Measurements from ENCODE around the gene EMD.

Gene EMD

GRCh38 chrX:154404625-154405192, 25.6 kb downstream of the EMD start:
- H3K27ac ChIP-seq (ENCODE audit: insufficient read depth in 1 of 2, low read depth in 1 of 2, low read length in 2 of 2, poor library complexity in 1 of 2, severe bottlenecking in 2 of 2) = no peak overlapping the region
- 95% methylated on average over 16 of the region's 16 CpGs for WGBS (ENCODE audit: insufficient coverage)
- peaks cover 0 to 19% (median 16%) of the 10 kb centered on the region in 4 experiments for H3K4me1 ChIP-seq (ENCODE audit: control extremely low read depth in 1 of 4, control insufficient read depth in 4 of 4, insufficient read depth in 4 of 4, low read length in 3 of 4)
- H3K27me3 ChIP-seq (replicated peaks in 2 of 5; ENCODE audit: control insufficient read depth in 4 of 5, insufficient read depth in 5 of 5, low read length in 4 of 5) = no peaks in the 10 kb centered on the region
- ChIA-PET POLR2A (no interaction called here), CTCF (no interaction called here)
- no peaks in the 10 kb centered on the region for H3K9me3 ChIP-seq (ENCODE audit: control extremely low read depth in 1 of 5, control insufficient read depth in 4 of 5, insufficient read depth in 2 of 5, low read depth in 1 of 5, low read length in 4 of 5)
- peaks cover 0 to 21% (median 11%) of the 10 kb centered on the region in 4 experiments for H3K36me3 ChIP-seq (ENCODE audit: control insufficient read depth in 4 of 4, insufficient read depth in 4 of 4, low read length in 3 of 4)
- no peak overlapping the region for H3K4me3 ChIP-seq (ENCODE audit: control insufficient read depth in 1 of 7, extremely low read depth in 1 of 7, insufficient read depth in 4 of 7, low read depth in 2 of 7, low read length in 6 of 7)
- no peak for DNase-seq

- Histone ChIP-seq H3K27ac (ENCODE audit: insufficient read depth in 1 of 2, low read depth in 1 of 2, low read length in 2 of 2, poor library complexity in 1 of 2, severe bottlenecking in 2 of 2) (peak overlapping the region; percentile 25 to 73), H3K4me3 (ENCODE audit: control insufficient read depth in 1 of 7, extremely low read depth in 1 of 7, insufficient read depth in 4 of 7, low read depth in 2 of 7, low read length in 6 of 7) (peak overlapping the region in 5 of 7 experiments; percentile 46 to 75 (median 55)), H3K27me3 (replicated peaks in 2 of 5; ENCODE audit: control insufficient read depth in 4 of 5, insufficient read depth in 5 of 5, low read length in 4 of 5) (no peaks in the 10 kb centered on the region), H3K4me1 (ENCODE audit: control extremely low read depth in 1 of 4, control insufficient read depth in 4 of 4, insufficient read depth in 4 of 4, low read length in 3 of 4) (peaks cover 3 to 33% (median 32%) of the 10 kb centered on the region in 4 experiments), H3K36me3 (ENCODE audit: control insufficient read depth in 4 of 4, insufficient read depth in 4 of 4, low read length in 3 of 4) (peaks cover 0 to 4% (median 0%) of the 10 kb centered on the region in 4 experiments), H3K9me3 (ENCODE audit: control extremely low read depth in 1 of 5, control insufficient read depth in 4 of 5, insufficient read depth in 2 of 5, low read depth in 1 of 5, low read length in 4 of 5) (no peaks in the 10 kb centered on the region)
- 55% methylated on average over 9 of the region's 10 CpGs for WGBS (ENCODE audit: insufficient coverage)
- no peak for DNase-seq
- ChIA-PET CTCF (interaction anchor here (0.7 to 1.5 kb wide), 4 partner anchors 8 to 78 kb away, joined by 3 to 4 read pairs (median 3); partner anchors contain the start of genes ATP6AP1 and UBL4A), POLR2A (interaction anchor here (0.6 to 2.0 kb wide), 4 partner anchors 11 to 70 kb away, joined by 3 to 18 read pairs (median 6); partner anchors contain the start of genes LAGE3 and RPL10)
These were observed 29.6 kb downstream of the EMD start for GRCh38 chrX:154408659-154409221.

GRCh38 chrX:154409222-154409871, 30.3 kb downstream of the EMD start, which contains the start of gene DNASE1L1:
DNASE1L1 (minus strand) TSS chrX:154409254; CDS start chrX:154405568, 3,686 bp downstream.
- DNase-seq = peak; percentile 72 to 87 (median 83)
- peaks cover 3 to 33% (median 32%) of the 10 kb centered on the region in 4 experiments for H3K4me1 ChIP-seq (ENCODE audit: control extremely low read depth in 1 of 4, control insufficient read depth in 4 of 4, insufficient read depth in 4 of 4, low read length in 3 of 4)
- H3K36me3 ChIP-seq (ENCODE audit: control insufficient read depth in 4 of 4, insufficient read depth in 4 of 4, low read length in 3 of 4) = peaks cover 0 to 4% (median 0%) of the 10 kb centered on the region in 4 experiments
- H3K27ac ChIP-seq (ENCODE audit: insufficient read depth in 1 of 2, low read depth in 1 of 2, low read length in 2 of 2, poor library complexity in 1 of 2, severe bottlenecking in 2 of 2) = peak within 1 kb of the TSS; percentile 25 to 73
- POLR2A ChIA-PET = interaction anchor here (1.2 to 2.0 kb wide), 3 partner anchors 12 to 70 kb away, joined by 3 to 18 read pairs (median 5); partner anchors contain the start of genes LAGE3 and RPL10
- H3K9me3 ChIP-seq (ENCODE audit: control extremely low read depth in 1 of 5, control insufficient read depth in 4 of 5, insufficient read depth in 2 of 5, low read depth in 1 of 5, low read length in 4 of 5) = no peaks in the 10 kb centered on the region
- CTCF ChIA-PET = interaction anchor here (0.7 to 1.5 kb wide), 4 partner anchors 8 to 125 kb away, joined by 3 to 4 read pairs (median 3); partner anchors contain the start of genes ATP6AP1 and UBL4A
- no peaks in the 10 kb centered on the region for H3K27me3 ChIP-seq (replicated peaks in 2 of 5; ENCODE audit: control insufficient read depth in 4 of 5, insufficient read depth in 5 of 5, low read length in 4 of 5)
- H3K4me3 ChIP-seq (ENCODE audit: control insufficient read depth in 1 of 7, extremely low read depth in 1 of 7, insufficient read depth in 4 of 7, low read depth in 2 of 7, low read length in 6 of 7) = peak within 1 kb of the TSS in 6 of 7 experiments; percentile 42 to 75 (median 54)
- 35% methylated on average over 23 of the region's 26 CpGs for WGBS (ENCODE audit: insufficient coverage)

GRCh38 chrX:154411981-154412340, 32.9 kb downstream of the EMD start:
- POLR2A ChIA-PET = interaction anchor here (0.6 to 1.8 kb wide), 6 partner anchors 10 to 489 kb away, joined by 3 to 8 read pairs (median 4); partner anchors contain the start of gene RPL10
- 55% methylated on average over 21 of the region's 29 CpGs for WGBS (ENCODE audit: insufficient coverage)
- no peaks in the 10 kb centered on the region for H3K27me3 ChIP-seq (replicated peaks in 2 of 5; ENCODE audit: control insufficient read depth in 4 of 5, insufficient read depth in 5 of 5, low read length in 4 of 5)
- peak overlapping the region; percentile 43 to 80 (median 69) for H3K4me3 ChIP-seq (ENCODE audit: control insufficient read depth in 1 of 7, extremely low read depth in 1 of 7, insufficient read depth in 4 of 7, low read depth in 2 of 7, low read length in 6 of 7)
- CTCF ChIA-PET = interaction anchor here (0.5 to 3.0 kb wide), 9 partner anchors 11 to 130 kb away, joined by 3 to 12 read pairs (median 3); partner anchors contain the start of gene ATP6AP1
- H3K36me3 ChIP-seq (ENCODE audit: control insufficient read depth in 4 of 4, insufficient read depth in 4 of 4, low read length in 3 of 4) = peaks cover 0 to 3% (median 0%) of the 10 kb centered on the region in 4 experiments
- peak overlapping the region; percentile 15 to 77 for H3K27ac ChIP-seq (ENCODE audit: insufficient read depth in 1 of 2, low read depth in 1 of 2, low read length in 2 of 2, poor library complexity in 1 of 2, severe bottlenecking in 2 of 2)
- peaks cover 3 to 33% (median 32%) of the 10 kb centered on the region in 4 experiments for H3K4me1 ChIP-seq (ENCODE audit: control extremely low read depth in 1 of 4, control insufficient read depth in 4 of 4, insufficient read depth in 4 of 4, low read length in 3 of 4)
- H3K9me3 ChIP-seq (ENCODE audit: control extremely low read depth in 1 of 5, control insufficient read depth in 4 of 5, insufficient read depth in 2 of 5, low read depth in 1 of 5, low read length in 4 of 5) = no peaks in the 10 kb centered on the region
- peak; percentile 69 to 80 (median 79) for DNase-seq

GRCh38 chrX:154412468-154412867, 33.4 kb downstream of the EMD start:
- Histone ChIP-seq H3K27ac (ENCODE audit: insufficient read depth in 1 of 2, low read depth in 1 of 2, low read length in 2 of 2, poor library complexity in 1 of 2, severe bottlenecking in 2 of 2) (peak overlapping the region; percentile 15 to 77), H3K4me3 (ENCODE audit: control insufficient read depth in 1 of 7, extremely low read depth in 1 of 7, insufficient read depth in 4 of 7, low read depth in 2 of 7, low read length in 6 of 7) (peak overlapping the region; percentile 43 to 80 (median 69)), H3K9me3 (ENCODE audit: control extremely low read depth in 1 of 5, control insufficient read depth in 4 of 5, insufficient read depth in 2 of 5, low read depth in 1 of 5, low read length in 4 of 5) (no peaks in the 10 kb centered on the region), H3K4me1 (ENCODE audit: control extremely low read depth in 1 of 4, control insufficient read depth in 4 of 4, insufficient read depth in 4 of 4, low read length in 3 of 4) (peaks cover 3 to 33% (median 32%) of the 10 kb centered on the region in 4 experiments), H3K27me3 (replicated peaks in 2 of 5; ENCODE audit: control insufficient read depth in 4 of 5, insufficient read depth in 5 of 5, low read length in 4 of 5) (no peaks in the 10 kb centered on the region), H3K36me3 (ENCODE audit: control insufficient read depth in 4 of 4, insufficient read depth in 4 of 4, low read length in 3 of 4) (peaks cover 0 to 3% (median 0%) of the 10 kb centered on the region in 4 experiments)
- 47% methylated on average over 4 of the region's 4 CpGs for WGBS (ENCODE audit: insufficient coverage)
- peak in 2 of 3 donors; percentile 81 to 85 for DNase-seq
- CTCF ChIA-PET = interaction anchor here (0.5 to 3.0 kb wide), 9 partner anchors 10 to 129 kb away, joined by 3 to 12 read pairs (median 3); partner anchors contain the start of gene ATP6AP1
- POLR2A ChIA-PET = interaction anchor here (0.7 to 1.8 kb wide), 5 partner anchors 10 to 22 kb away, joined by 3 to 8 read pairs (median 4); partner anchors contain the start of gene RPL10

GRCh38 chrX:154413142-154413541, 34.0 kb downstream of the EMD start:
- WGBS (ENCODE audit: insufficient coverage) = 73% methylated on average over 5 of the region's 8 CpGs
- no peaks in the 10 kb centered on the region for H3K27me3 ChIP-seq (replicated peaks in 2 of 5; ENCODE audit: control insufficient read depth in 4 of 5, insufficient read depth in 5 of 5, low read length in 4 of 5)
- no peak for DNase-seq
- no peaks in the 10 kb centered on the region for H3K9me3 ChIP-seq (ENCODE audit: control extremely low read depth in 1 of 5, control insufficient read depth in 4 of 5, insufficient read depth in 2 of 5, low read depth in 1 of 5, low read length in 4 of 5)
- peak overlapping the region in 1 of 7 experiments; percentile 80 for H3K4me3 ChIP-seq (ENCODE audit: control insufficient read depth in 1 of 7, extremely low read depth in 1 of 7, insufficient read depth in 4 of 7, low read depth in 2 of 7, low read length in 6 of 7)
- ChIA-PET CTCF (interaction anchor here (0.9 to 3.0 kb wide), 6 partner anchors 9 to 114 kb away, joined by 3 to 12 read pairs (median 3); partner anchors contain the start of gene ATP6AP1), POLR2A (interaction anchor here (0.7 to 1.3 kb wide), 2 partner anchors 11 to 118 kb away, joined by 3 to 5 read pairs; no protein-coding TSS in a partner anchor)
- peaks cover 3 to 33% (median 32%) of the 10 kb centered on the region in 4 experiments for H3K4me1 ChIP-seq (ENCODE audit: control extremely low read depth in 1 of 4, control insufficient read depth in 4 of 4, insufficient read depth in 4 of 4, low read length in 3 of 4)
- H3K36me3 ChIP-seq (ENCODE audit: control insufficient read depth in 4 of 4, insufficient read depth in 4 of 4, low read length in 3 of 4) = peaks cover 0 to 3% (median 0%) of the 10 kb centered on the region in 4 experiments
- H3K27ac ChIP-seq (ENCODE audit: insufficient read depth in 1 of 2, low read depth in 1 of 2, low read length in 2 of 2, poor library complexity in 1 of 2, severe bottlenecking in 2 of 2) = no peak overlapping the region
